ENCODE data around the gene WNT3A.

WNT3A gene

DNA sequence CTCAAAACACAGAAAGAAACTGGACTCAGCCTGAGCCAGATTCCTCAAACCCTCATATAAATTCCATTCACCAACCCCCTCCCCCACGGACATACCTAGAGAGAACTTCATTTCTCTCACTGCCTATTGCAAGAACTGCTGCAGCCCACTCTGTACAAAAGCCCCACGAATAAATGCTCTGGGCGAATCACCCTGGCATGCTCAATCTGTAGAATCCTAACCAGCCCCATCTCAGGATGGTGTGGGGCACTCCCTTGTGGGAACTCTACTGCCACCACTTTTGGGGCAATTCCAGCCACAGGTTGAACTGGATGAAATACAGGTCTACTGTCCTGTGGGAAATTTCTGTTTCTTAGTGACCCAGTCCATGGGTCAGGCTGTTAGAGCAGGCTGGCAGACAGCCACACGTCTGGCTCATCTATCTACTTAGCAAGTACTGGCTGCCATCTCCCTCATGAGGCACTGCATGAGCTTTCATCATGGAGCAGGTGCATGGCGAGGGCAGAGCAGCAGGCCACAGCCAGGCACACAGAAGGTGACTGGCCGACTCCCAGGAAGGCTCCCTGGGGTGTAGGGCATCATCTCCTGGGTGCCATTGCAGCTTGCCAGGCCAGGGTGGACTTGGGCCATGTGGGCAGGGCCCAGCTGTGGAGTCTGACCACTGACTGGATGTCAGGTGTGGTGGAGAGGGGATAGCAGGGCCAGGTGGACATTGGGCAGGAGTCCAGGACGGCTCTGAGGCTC is 97.9 kb downstream of the WNT3A start:
- no peak for DNase-seq

- no peak for DNase-seq
Observed at GRCh38 chr1:228105270-228105995, 98.6 kb downstream of the WNT3A start.

GRCh38 chr1:228105996-228106799 is 99.4 kb downstream of the WNT3A start:
- no peak for DNase-seq

DNA sequence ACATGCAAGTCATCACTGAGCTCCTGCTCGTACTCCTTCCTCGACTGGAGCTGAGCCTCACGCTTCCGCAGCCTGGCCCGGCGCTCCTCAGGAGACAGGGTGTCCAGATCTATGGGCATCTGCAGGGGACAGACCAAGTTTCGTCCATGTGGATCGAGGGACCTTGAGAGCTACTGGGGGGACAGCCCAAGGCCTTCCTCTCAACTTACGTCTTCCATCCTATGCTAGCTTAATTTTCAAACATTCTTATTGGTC is 99.9 kb downstream of the WNT3A start:
- DNase-seq, result no peak

GRCh38 chr1:228107636-228108035 is 100.8 kb downstream of the WNT3A start:
- DNase-seq, result no peak

GRCh38 chr1:228108055-228108690 is 101.4 kb downstream of the WNT3A start:
- no peak for DNase-seq

- no peak for DNase-seq
Observed at GRCh38 chr1:228108742-228109072, 101.9 kb downstream of the WNT3A start.

GRCh38 chr1:228109073-228109961 is 102.5 kb downstream of the WNT3A start, which contains the start of gene MRPL55:
Gene MRPL55 (minus strand): TSS chr1:228109299. CDS start chr1:228108260, 1,039 bp downstream.
- DNase-seq, result peak; percentile 93

- peak; percentile 8 for DNase-seq
Observed at GRCh38 chr1:228109962-228110488, 103.2 kb downstream of the WNT3A start.

DNA sequence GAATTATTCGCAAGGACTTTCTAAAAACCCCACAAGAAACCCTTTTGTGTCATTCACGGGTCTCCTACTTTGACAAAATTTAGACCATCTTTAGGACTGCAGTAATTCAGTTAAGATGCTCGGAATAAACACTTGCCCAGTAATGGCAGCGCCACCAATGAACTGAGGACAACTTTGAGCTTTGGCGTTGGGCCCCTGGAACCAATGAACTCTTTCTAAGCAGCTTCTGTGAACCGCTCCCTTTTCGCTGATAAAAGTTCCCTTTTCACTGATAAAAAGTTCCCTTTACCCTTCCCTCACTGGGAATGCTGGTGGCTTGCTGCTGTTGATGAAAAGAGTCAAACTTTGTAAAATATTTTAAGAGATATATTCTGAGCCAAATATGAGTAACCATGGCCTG is 103.8 kb downstream of the WNT3A start:
- no peak for DNase-seq
